ENCODE measurements around the gene MPRIP. TPM values are rescaled to one million over a fixed set of nuclear protein-coding genes. Genes with fewer than 3 reads are reported as not detected.
A peak's percentile ranks its signal among the peaks of the same experiment; 100 is the strongest.

The MPRIP gene
- total and polyA plus RNA-seq, 8 donors = 80.2 to 518 (median 190) TPM

DNA sequence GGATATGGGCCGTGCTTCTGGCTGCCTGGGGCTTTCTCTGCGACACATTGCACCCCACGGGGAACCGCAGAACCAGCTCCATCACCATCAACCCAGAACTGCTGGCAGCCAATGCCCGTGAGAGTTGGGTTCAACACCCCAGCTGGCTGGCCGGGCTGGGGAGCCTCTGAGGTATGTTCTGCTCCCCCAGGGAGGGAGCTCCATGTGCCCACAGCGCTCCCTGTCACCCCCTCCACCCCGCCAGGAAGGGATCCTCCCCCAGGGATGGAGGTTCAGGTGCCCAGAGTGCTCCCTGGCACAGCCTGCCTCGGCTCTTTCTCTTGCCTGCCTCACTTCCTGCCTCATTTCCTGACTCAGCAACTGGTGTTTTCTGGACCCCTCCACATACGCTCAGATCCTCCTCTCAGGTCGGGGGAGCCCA is 24.2 kb upstream of the MPRIP start:
- H3K4me3 ChIP-seq = no peak overlapping the region
- intact Hi-C loops (cut with DNase I; ENCODE audit: low total_unique reads) = no loop called here
- peaks cover 35 to 67% (median 52%) of the 10 kb centered on the region in 4 donors for H3K4me1 ChIP-seq
- WGBS, 5 donors = 76 to 86% (median 79%) methylated on average over 7 to 11 of the region's 11 CpGs
- no peaks in the 10 kb centered on the region for H3K36me3 ChIP-seq
- DNase-seq = no peak
- no peaks in the 10 kb centered on the region for H3K27me3 ChIP-seq
- H3K27ac ChIP-seq = peak overlapping the region; percentile 72 to 86 (median 79)
- H3K9me3 ChIP-seq = no peaks in the 10 kb centered on the region
- TF ChIP-seq POLR2AphosphoS5 (IDR thresholded peaks at IDR 0.05) = no peak
- TF ChIP-seq POLR2A (IDR thresholded peaks at IDR 0.05) = no peak
- TF ChIP-seq, protein P1, sequence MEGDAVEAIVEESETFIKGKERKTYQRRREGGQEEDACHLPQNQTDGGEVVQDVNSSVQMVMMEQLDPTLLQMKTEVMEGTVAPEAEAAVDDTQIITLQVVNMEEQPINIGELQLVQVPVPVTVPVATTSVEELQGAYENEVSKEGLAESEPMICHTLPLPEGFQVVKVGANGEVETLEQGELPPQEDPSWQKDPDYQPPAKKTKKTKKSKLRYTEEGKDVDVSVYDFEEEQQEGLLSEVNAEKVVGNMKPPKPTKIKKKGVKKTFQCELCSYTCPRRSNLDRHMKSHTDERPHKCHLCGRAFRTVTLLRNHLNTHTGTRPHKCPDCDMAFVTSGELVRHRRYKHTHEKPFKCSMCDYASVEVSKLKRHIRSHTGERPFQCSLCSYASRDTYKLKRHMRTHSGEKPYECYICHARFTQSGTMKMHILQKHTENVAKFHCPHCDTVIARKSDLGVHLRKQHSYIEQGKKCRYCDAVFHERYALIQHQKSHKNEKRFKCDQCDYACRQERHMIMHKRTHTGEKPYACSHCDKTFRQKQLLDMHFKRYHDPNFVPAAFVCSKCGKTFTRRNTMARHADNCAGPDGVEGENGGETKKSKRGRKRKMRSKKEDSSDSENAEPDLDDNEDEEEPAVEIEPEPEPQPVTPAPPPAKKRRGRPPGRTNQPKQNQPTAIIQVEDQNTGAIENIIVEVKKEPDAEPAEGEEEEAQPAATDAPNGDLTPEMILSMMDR (IDR thresholded peaks at IDR 0.05) = no peak
- no peak for TF ChIP-seq EP300 (IDR thresholded peaks at IDR 0.05)

DNA sequence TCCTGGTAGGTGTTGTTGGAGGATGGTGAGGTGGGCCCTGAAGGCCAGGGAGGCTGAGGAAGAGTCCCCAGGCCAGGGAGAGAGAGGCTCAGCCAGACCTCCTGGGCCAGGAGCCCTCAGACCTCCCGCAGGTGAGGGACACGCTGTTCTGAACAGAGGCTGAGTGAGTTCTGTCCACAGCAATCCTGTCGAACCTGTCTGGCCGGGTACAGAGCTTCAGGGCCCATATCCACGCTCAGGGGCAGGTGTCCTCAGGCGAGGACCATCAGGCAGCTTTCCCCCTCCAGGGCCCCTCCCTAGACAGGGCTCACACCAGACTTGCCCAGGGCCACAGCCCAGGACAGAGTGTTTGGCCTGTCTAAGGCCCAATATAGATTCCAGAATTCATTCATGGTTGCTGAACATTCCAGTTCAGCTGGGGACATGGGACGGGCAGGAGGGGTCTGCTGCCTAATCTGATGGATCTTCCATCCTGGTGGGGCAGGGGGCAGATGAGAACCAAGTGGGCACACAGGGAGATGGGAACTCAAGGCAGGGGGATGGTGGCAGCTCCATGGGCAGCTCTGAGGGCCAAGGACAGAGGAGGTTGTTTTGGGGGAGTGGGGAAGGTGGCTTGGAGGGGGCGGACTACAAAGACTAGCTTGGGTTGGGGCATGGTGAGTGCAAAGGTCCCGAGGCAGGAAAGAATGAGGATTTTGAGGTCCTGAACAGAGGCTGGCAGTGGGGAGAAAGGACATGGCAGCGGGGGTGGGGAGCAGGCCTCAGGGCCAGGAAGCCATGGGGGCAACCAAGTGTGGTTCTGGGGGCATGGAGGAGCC is 23.4 kb upstream of the MPRIP start:
- peak; percentile 21 to 82 (median 82) for TF ChIP-seq POLR2AphosphoS5 (IDR thresholded peaks at IDR 0.05)
- no peak for TF ChIP-seq POLR2A (IDR thresholded peaks at IDR 0.05)
- TF ChIP-seq, protein P1 (IDR thresholded peaks at IDR 0.05) = no peak
- TF ChIP-seq EP300 (IDR thresholded peaks at IDR 0.05) = no peak
- Histone ChIP-seq H3K4me1 (peaks cover 35 to 67% (median 52%) of the 10 kb centered on the region in 4 donors), H3K9me3 (no peaks in the 10 kb centered on the region), H3K4me3 (no peak overlapping the region), H3K27ac (peak overlapping the region; percentile 72 to 86 (median 79)), H3K36me3 (no peaks in the 10 kb centered on the region), H3K27me3 (no peaks in the 10 kb centered on the region)
- intact Hi-C loops (cut with DNase I; ENCODE audit: low total_unique reads) = no loop called here
- 53 to 80% (median 60%) methylated on average over 10 of the region's 10 CpGs for WGBS, 5 donors
- DNase-seq = peak; percentile 86 to 95

DNA sequence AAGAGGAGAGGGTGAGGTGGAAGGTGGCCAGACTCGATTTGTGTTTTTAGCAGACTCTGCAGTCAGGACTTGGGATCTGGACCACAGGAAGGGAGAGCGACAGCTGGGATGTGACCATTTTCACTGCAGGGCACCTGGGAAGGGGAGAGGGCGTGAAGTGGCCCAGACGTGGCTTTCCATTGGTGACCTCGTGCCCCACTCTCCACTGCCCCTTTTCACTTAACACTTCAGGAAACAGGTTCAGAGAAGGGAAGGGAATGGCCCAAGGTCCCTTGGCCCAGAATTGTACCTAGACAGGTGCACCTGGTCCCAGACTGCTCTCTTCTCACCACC is 22.9 kb upstream of the MPRIP start:
- no peak overlapping the region for H3K4me3 ChIP-seq
- H3K4me1 ChIP-seq = peaks cover 35 to 65% (median 52%) of the 10 kb centered on the region in 4 donors
- 75 to 97% (median 82%) methylated on average over 4 to 5 of the region's 5 CpGs for WGBS, 5 donors
- intact Hi-C loops (cut with DNase I; ENCODE audit: low total_unique reads) = no loop called here
- DNase-seq = no peak
- no peaks in the 10 kb centered on the region for H3K27me3 ChIP-seq
- no peaks in the 10 kb centered on the region for H3K36me3 ChIP-seq
- H3K27ac ChIP-seq = peak overlapping the region; percentile 72 to 86 (median 79)
- TF ChIP-seq, protein P1 (IDR thresholded peaks at IDR 0.05) = no peak
- TF ChIP-seq EP300 (IDR thresholded peaks at IDR 0.05) = no peak
- TF ChIP-seq POLR2AphosphoS5 (IDR thresholded peaks at IDR 0.05) = no peak
- no peak for TF ChIP-seq POLR2A (IDR thresholded peaks at IDR 0.05)
- H3K9me3 ChIP-seq = no peaks in the 10 kb centered on the region

DNA sequence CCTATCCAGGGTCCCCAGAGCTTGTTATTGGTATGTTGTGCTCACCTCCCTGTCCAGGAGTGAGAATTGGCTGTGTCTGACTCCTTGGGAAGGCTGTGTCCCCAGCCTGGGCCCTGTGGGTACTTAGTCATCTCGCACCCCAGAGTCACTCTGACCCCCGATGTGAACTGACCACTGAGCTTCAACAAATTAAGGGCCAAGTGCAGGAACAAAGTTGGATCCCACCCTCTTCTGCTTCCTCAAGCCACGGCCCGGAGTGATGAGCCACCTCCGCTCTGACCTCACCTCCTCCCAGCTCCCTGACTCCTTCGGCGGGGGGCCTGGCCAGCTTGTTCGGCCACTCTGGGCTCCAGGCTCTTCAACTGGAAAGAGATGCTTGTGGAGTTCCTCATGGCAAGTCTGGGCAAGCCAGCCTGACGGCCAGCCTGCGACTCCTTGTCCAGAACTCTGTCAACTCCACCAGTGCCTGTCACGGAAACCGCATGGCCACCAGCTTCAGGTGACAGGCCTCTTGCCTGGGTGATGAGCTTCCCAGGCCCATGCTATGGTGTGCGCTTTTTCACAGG is 22.3 kb upstream of the MPRIP start:
- TF ChIP-seq, protein P1 (IDR thresholded peaks at IDR 0.05) = no peak
- no peak for TF ChIP-seq POLR2AphosphoS5 (IDR thresholded peaks at IDR 0.05)
- TF ChIP-seq POLR2A (IDR thresholded peaks at IDR 0.05) = no peak
- no peak for TF ChIP-seq EP300 (IDR thresholded peaks at IDR 0.05)
- peak overlapping the region; percentile 9 to 86 (median 79) for H3K27ac ChIP-seq
- no peaks in the 10 kb centered on the region for H3K27me3 ChIP-seq
- DNase-seq = no peak
- H3K4me3 ChIP-seq = no peak overlapping the region
- H3K9me3 ChIP-seq = no peaks in the 10 kb centered on the region
- H3K4me1 ChIP-seq = peaks cover 35 to 71% (median 55%) of the 10 kb centered on the region in 4 donors
- intact Hi-C loops (cut with DNase I; ENCODE audit: low total_unique reads) = no loop called here
- H3K36me3 ChIP-seq = no peaks in the 10 kb centered on the region
- WGBS, 5 donors = 94 to 97% (median 95%) methylated on average over 11 to 13 of the region's 13 CpGs
